ENCODE data around the gene OR1N2.

DNA sequence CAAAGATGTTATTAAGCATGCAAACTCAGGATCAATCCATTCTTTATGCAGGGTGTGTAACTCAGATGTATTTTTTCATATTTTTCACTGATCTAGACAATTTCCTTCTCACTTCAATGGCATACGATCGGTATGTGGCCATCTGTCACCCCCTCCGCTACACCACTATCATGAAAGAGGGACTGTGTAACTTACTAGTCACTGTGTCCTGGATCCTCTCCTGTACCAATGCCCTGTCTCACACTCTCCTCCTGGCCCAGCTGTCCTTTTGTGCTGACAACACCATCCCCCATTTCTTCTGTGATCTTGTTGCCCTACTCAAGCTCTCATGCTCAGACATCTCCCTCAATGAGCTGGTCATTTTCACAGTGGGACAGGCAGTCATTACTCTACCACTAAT is 33.5 kb upstream of the OR1N2 start:
- TF ChIP-seq, protein P1, sequence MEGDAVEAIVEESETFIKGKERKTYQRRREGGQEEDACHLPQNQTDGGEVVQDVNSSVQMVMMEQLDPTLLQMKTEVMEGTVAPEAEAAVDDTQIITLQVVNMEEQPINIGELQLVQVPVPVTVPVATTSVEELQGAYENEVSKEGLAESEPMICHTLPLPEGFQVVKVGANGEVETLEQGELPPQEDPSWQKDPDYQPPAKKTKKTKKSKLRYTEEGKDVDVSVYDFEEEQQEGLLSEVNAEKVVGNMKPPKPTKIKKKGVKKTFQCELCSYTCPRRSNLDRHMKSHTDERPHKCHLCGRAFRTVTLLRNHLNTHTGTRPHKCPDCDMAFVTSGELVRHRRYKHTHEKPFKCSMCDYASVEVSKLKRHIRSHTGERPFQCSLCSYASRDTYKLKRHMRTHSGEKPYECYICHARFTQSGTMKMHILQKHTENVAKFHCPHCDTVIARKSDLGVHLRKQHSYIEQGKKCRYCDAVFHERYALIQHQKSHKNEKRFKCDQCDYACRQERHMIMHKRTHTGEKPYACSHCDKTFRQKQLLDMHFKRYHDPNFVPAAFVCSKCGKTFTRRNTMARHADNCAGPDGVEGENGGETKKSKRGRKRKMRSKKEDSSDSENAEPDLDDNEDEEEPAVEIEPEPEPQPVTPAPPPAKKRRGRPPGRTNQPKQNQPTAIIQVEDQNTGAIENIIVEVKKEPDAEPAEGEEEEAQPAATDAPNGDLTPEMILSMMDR (IDR thresholded peaks at IDR 0.05): no peak
- TF ChIP-seq POLR2A (IDR thresholded peaks at IDR 0.05): no peak
